SK-N-SH (cell line): ENCODE data around the gene MUC2. TPM values are rescaled to one million over a fixed set of nuclear protein-coding genes. Genes with fewer than 3 reads are reported as not detected.

Experiments used
- CTCF ChIA-PET: fragments of 300-600, 350-600 bp; formaldehyde crosslinking; extraction: SDS; loops from one replicate; lab custom pipeline; 2021; lab: Yijun Ruan, JAX
- POLR2A ChIA-PET: fragments of 350-600 bp; sonication (Branson Sonifier 250); formaldehyde crosslinking; extraction: SDS; loops from one replicate; lab custom pipeline; 2020; ENCODE audit warnings: antibody characterized with exemption, inconsistent platforms; lab: Yijun Ruan, JAX
- DNase-seq: peaks from one replicate; pipeline ENCODE4 v3.0.0; 2012
- H2AFZ ChIP-seq: fragments of 200-600 bp; sonication (generic); 2 replicates; pipeline ENCODE4 v1.8.1; 2016; ENCODE audit warnings: antibody characterized with exemption, mild to moderate bottlenecking, low read depth
- H3F3A ChIP-seq: fragments of 200-600 bp; sonication (generic); replicated peaks from 2 replicates; pipeline ENCODE3; 2016; ENCODE audit warnings: antibody characterized with exemption, mild to moderate bottlenecking; ENCODE audit not compliant: insufficient read depth
- H3K27ac ChIP-seq, 2 experiments: fragments of 200-500 bp in 1 of 2; fragments of 200-600 bp in 1 of 2; sonication (Bioruptor generic) in 1 of 2; sonication (generic), shearing (Covaris generic) in 1 of 2; 2 replicates each; pipeline versions ENCODE4 v1.5.1 to v1.6.1; 2014 to 2016; ENCODE audit warnings: low read depth in 2 of 2, inconsistent platforms in 1 of 2, low read length in 1 of 2, mild to moderate bottlenecking in 1 of 2, mixed read lengths in 1 of 2
- H3K27me3 ChIP-seq: fragments of 200-600 bp; sonication (generic), shearing (Covaris generic); 2 replicates; pipeline ENCODE4 v1.6.1; 2016; ENCODE audit warnings: mixed run types; ENCODE audit not compliant: insufficient read depth
- H3K36me3 ChIP-seq, 2 experiments: fragments of 200-500 bp in 1 of 2; fragments of 200-600 bp in 1 of 2; sonication (Bioruptor generic) in 1 of 2; sonication (generic) in 1 of 2; replicated peaks in 1 of 2; 2 replicates each; pipeline versions ENCODE3 to v1.5.1; 2014 to 2016; ENCODE audit warnings: low read length in 1 of 2, mild to moderate bottlenecking in 1 of 2; ENCODE audit not compliant: insufficient read depth in 2 of 2, control insufficient read depth in 1 of 2
- H3K4me1 ChIP-seq, 2 experiments: fragments of 200-500 bp in 1 of 2; fragments of 200-600 bp in 1 of 2; sonication (Bioruptor generic) in 1 of 2; sonication (generic), shearing (Covaris generic) in 1 of 2; 2 replicates each; pipeline versions ENCODE4 v1.5.1 to v1.6.1; 2014 to 2016; ENCODE audit warnings: low read depth in 1 of 2, low read length in 1 of 2, mixed run types in 1 of 2; ENCODE audit not compliant: insufficient read depth in 2 of 2, control insufficient read depth in 1 of 2
- H3K4me2 ChIP-seq: fragments of 200-600 bp; sonication (generic), shearing (Covaris generic); 2 replicates; pipeline ENCODE4 v1.6.1; 2017; ENCODE audit warnings: mixed run types
- H3K4me3 ChIP-seq, 2 experiments: fragments of 200-500 bp in 1 of 2; fragments of 200-600 bp in 1 of 2; sonication (Bioruptor generic) in 1 of 2; sonication (generic), shearing (Covaris generic) in 1 of 2; 2 replicates each; pipeline versions ENCODE4 v1.5.1 to v1.8.1; 2014 to 2016; ENCODE audit warnings: low read depth in 2 of 2, inconsistent platforms in 1 of 2, low read length in 1 of 2, mild to moderate bottlenecking in 1 of 2, mixed read lengths in 1 of 2, moderate library complexity in 1 of 2
- H3K79me2 ChIP-seq: fragments of 200-600 bp; sonication (generic); 2 replicates; pipeline ENCODE4 v1.8.1; 2017; ENCODE audit warnings: mild to moderate bottlenecking; ENCODE audit not compliant: insufficient read depth
- H3K9ac ChIP-seq: fragments of 200-600 bp; sonication (generic); 2 replicates; pipeline ENCODE4 v1.6.1; 2017; ENCODE audit warnings: mixed run types
- H3K9me2 ChIP-seq: fragments of 200-600 bp; sonication (generic); 2 replicates; pipeline ENCODE4 v1.6.1; 2017; ENCODE audit warnings: mixed run types
- H3K9me3 ChIP-seq: fragments of 200-600 bp; sonication (generic); 2 replicates; pipeline ENCODE4 v1.6.1; 2017; ENCODE audit warnings: mixed run types, mild to moderate bottlenecking, moderate library complexity
- H4K20me1 ChIP-seq: fragments of 200-600 bp; sonication (generic); 2 replicates; pipeline ENCODE4 v1.6.1; 2017; ENCODE audit warnings: mild to moderate bottlenecking, mixed run types; ENCODE audit not compliant: insufficient read depth
- ELF1 ChIP-seq: IDR thresholded peaks from 2 replicates; pipeline ENCODE4 v1.4.0; 2012
- FOSL2 ChIP-seq: IDR thresholded peaks from 2 replicates; pipeline ENCODE4 v1.4.0; 2012; ENCODE audit warnings: low read depth, mild to moderate bottlenecking, moderate library complexity, borderline replicate concordance
- NFIC ChIP-seq: IDR thresholded peaks from 2 replicates; pipeline ENCODE4 v1.4.0; 2012; ENCODE audit warnings: borderline replicate concordance
- RCOR1 ChIP-seq: fragments of 150-350 bp; IDR thresholded peaks from 2 replicates; pipeline ENCODE4 v1.6.1; 2017; ENCODE audit warnings: antibody characterized with exemption, low read length
- RXRA ChIP-seq: IDR thresholded peaks from 2 replicates; pipeline ENCODE4 v1.4.0; 2012; ENCODE audit warnings: low read depth, mild to moderate bottlenecking, borderline replicate concordance
- SMC3 ChIP-seq: IDR thresholded peaks from 2 replicates; pipeline ENCODE4 v1.6.1; 2012; ENCODE audit warnings: low read depth, low read length, improper control_type of control experiment
- WGBS: methylation state at CpG from one replicate; pipeline ENCODE4 v1.1.6; 2017; ENCODE audit warnings: low lambda C conversion rate; 5-methylcytosine and 5-hydroxymethylcytosine counted together
- polyA plus RNA-seq, 3 experiments: library from polyadenylated mRNA; depleted of rRNA; stranded (reverse); fragments of >200 nt; gene quantifications; 2 replicates each; pipeline ENCODE4 v1.2.3, GENCODE V29; 2012
- TF ChIP-seq, protein P1 (sequence below): fragments of 200-600 bp; sonication (generic); IDR thresholded peaks from 2 replicates; pipeline ENCODE4 v1.6.1; 2017; ENCODE audit warnings: antibody characterized with exemption, mild to moderate bottlenecking, moderate library complexity
- TF ChIP-seq, protein P2 (sequence below): IDR thresholded peaks from 2 replicates; pipeline ENCODE4; 2012
- TF ChIP-seq, protein P3 (sequence below): IDR thresholded peaks from 2 replicates; pipeline ENCODE4 v1.4.0; 2012; ENCODE audit warnings: low read depth, borderline replicate concordance

Gene MUC2
- polyA plus RNA-seq, 1 of the 3 experiments (the other 2 are of a cell fraction), result not detected

DNA sequence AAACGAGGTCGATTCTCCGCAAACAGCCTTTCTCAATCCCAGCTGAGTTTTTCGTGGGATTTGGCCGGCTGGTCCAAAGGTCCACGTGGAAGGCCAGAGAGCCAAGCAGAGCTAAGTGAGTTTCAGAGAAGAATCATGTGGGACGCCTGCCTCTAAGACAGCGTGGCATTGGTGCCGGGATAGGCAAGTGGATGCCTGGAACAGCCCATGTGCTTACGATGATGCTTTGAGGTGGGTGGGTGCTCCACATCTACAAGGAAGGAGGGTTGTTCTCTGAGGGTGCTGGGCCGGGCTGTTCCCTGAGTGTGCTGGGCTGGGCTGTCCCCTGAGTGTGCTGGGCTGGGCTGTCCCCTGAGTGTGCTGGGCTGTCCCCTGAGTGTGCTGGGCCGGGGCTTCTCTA, 41.4 kb downstream of the MUC2 start:
- no peaks in the 10 kb centered on the region for H3F3A ChIP-seq
- H3K9me3 ChIP-seq, result no peaks in the 10 kb centered on the region
- no peaks in the 10 kb centered on the region for H3K36me3 ChIP-seq
- H3K4me3 ChIP-seq, result no peak overlapping the region
- 61% methylated on average over 12 of the region's 12 CpGs for whole genome bisulfite sequencing
- no peaks in the 10 kb centered on the region for H4K20me1 ChIP-seq
- H3K9ac ChIP-seq, result no peak overlapping the region
- H3K27me3 ChIP-seq, result no peaks in the 10 kb centered on the region
- H3K27ac ChIP-seq, result no peak overlapping the region
- H3K4me1 ChIP-seq, result no peaks in the 10 kb centered on the region
- no peak overlapping the region for H3K4me2 ChIP-seq
- TF ChIP-seq SMC3 (no peak), ELF1 (no peak)
- TF ChIP-seq, protein P1, sequence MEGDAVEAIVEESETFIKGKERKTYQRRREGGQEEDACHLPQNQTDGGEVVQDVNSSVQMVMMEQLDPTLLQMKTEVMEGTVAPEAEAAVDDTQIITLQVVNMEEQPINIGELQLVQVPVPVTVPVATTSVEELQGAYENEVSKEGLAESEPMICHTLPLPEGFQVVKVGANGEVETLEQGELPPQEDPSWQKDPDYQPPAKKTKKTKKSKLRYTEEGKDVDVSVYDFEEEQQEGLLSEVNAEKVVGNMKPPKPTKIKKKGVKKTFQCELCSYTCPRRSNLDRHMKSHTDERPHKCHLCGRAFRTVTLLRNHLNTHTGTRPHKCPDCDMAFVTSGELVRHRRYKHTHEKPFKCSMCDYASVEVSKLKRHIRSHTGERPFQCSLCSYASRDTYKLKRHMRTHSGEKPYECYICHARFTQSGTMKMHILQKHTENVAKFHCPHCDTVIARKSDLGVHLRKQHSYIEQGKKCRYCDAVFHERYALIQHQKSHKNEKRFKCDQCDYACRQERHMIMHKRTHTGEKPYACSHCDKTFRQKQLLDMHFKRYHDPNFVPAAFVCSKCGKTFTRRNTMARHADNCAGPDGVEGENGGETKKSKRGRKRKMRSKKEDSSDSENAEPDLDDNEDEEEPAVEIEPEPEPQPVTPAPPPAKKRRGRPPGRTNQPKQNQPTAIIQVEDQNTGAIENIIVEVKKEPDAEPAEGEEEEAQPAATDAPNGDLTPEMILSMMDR, result no peak
- no peak for DNase-seq
- POLR2A ChIA-PET, result no interaction called here
- H2AFZ ChIP-seq, result no peak overlapping the region
- CTCF ChIA-PET, result interaction anchor here (0.6 to 0.9 kb wide), 2 partner anchors 84 to 1022 kb away, joined by 3 read pairs; no protein-coding TSS in a partner anchor
- no peaks in the 10 kb centered on the region for H3K9me2 ChIP-seq
- no peaks in the 10 kb centered on the region for H3K79me2 ChIP-seq

DNA sequence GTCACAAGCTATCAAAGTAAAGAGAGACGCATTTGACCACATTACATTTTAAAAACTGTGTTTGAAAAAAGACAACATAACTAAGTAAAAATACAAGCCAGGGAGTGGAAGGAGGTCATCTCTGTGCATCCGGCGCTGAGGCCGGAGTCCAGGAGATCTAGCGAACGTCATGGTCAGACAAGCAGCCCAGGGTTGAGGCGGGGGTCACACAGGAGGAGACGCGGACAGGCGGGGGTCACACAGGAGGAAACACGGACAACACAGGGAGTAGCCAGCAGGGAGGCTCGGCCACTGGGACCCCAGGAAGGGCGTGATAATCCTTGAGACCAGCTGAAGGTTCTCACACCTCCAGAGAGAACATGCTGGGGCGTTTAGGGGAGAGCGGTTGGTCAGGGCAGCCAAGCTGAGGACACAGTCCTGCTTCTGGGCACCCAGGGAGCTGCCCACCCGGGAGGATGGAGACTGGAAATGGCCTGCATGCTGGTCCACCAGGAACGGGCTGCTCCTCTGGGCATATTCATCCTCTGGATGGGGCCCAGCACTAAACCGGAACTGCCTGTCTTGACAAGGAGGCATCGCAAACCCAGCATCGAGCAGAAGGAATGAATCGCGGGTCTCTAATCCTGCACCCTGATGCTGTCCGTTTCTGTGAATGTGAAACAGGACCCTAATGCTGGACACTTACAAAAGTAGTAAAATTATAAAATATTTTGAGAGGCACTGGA, 42.2 kb downstream of the MUC2 start:
- Histone ChIP-seq H3K27ac (no peak overlapping the region), H4K20me1 (no peaks in the 10 kb centered on the region), H3K4me1 (no peaks in the 10 kb centered on the region), H3K4me3 (no peak overlapping the region), H3K27me3 (no peaks in the 10 kb centered on the region), H3F3A (no peaks in the 10 kb centered on the region), H3K4me2 (no peak overlapping the region), H3K79me2 (no peaks in the 10 kb centered on the region), H3K36me3 (no peaks in the 10 kb centered on the region), H3K9ac (no peak overlapping the region), H2AFZ (no peak overlapping the region), H3K9me2 (no peaks in the 10 kb centered on the region), H3K9me3 (no peaks in the 10 kb centered on the region)
- TF ChIP-seq RCOR1 (no peak), FOSL2 (no peak), RXRA (no peak), SMC3 (no peak), NFIC (no peak)
- TF ChIP-seq, protein P2, sequence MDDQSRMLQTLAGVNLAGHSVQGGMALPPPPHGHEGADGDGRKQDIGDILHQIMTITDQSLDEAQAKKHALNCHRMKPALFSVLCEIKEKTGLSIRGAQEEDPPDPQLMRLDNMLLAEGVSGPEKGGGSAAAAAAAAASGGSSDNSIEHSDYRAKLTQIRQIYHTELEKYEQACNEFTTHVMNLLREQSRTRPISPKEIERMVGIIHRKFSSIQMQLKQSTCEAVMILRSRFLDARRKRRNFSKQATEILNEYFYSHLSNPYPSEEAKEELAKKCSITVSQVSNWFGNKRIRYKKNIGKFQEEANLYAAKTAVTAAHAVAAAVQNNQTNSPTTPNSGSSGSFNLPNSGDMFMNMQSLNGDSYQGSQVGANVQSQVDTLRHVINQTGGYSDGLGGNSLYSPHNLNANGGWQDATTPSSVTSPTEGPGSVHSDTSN, result no peak
- TF ChIP-seq, protein P3, sequence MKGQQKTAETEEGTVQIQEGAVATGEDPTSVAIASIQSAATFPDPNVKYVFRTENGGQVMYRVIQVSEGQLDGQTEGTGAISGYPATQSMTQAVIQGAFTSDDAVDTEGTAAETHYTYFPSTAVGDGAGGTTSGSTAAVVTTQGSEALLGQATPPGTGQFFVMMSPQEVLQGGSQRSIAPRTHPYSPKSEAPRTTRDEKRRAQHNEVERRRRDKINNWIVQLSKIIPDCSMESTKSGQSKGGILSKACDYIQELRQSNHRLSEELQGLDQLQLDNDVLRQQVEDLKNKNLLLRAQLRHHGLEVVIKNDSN, result no peak
- CTCF ChIA-PET, result interaction anchor here (0.7 kb wide), 1 partner anchor 58 kb away, joined by 3 read pairs; no protein-coding TSS in a partner anchor
- no peak for DNase-seq
- POLR2A ChIA-PET, result no interaction called here
- 58% methylated on average over 22 of the region's 23 CpGs for WGBS
